ENCODE measurements around the gene PCDH18.

The PCDH18 gene

DNA sequence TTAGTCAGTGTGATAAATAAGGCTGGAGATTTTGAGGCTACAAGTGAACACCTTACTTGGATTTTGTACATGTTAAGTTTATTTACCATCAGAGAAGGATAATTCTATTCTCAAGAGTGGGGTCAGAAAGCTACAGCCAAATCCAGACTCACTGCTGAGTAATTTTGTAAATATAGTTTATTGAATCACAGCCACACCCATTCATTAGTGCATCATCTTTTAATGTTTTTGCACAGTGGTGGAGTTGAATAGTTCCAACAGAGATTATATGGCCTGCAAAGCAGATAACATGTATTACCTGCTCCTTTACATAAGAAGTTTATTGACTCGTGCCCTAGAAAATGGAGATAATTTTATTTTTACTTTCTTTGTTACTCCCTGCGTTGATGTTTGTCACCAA is 60.4 kb downstream of the PCDH18 start:
- no peak for DNase-seq (ENCODE audit: low read depth, low spot score)

DNA sequence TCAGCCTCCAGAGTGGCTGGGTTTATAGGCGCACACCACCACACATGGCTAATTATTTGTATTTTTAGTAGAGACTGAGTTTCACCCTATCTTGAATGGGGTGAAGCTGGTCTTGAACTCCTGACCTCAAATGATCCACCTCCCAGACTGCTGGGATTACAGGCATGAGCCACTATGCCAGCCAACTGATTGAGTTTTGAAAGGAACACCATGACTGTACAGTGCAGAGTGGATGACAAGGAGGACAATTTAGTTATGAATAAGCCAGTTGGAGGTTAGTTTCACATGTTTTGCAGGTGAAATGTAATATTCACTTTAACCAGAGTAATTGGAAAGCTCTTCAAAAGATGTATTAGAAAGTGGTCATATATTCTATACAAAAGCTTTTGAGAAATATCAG is 60.8 kb downstream of the PCDH18 start:
- no peak for DNase-seq (ENCODE audit: low read depth, low spot score)

DNA sequence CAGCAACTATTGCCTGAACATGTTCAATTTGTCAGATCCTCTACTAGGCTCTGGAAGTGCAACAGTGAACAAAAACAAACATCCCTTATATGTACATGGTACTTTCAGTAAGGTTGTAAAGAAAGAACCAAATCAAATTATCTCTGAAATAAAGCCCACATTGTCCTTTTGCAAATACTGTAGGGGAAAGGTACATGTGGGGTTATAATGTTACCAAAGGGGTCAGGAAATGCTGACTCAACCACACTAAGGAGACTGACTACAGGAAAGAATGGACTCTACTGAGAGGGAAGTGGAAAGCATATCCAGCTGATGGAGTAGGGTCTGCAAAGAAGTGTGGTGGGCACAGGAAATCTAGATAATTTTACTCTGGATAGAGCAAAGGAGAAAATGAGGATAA is 61.5 kb downstream of the PCDH18 start:
- DNase-seq (ENCODE audit: low read depth, low spot score): no peak
